NCI-H524 treated with DMSO at 0.1 percent for 48 hours (cell line): Measurements from ENCODE around the gene NTHL1.

Experiments
- DNase-seq: peaks from one replicate; lab custom pipeline; 2025; lab: John Stamatoyannopoulos, UW

The NTHL1 gene

DNA sequence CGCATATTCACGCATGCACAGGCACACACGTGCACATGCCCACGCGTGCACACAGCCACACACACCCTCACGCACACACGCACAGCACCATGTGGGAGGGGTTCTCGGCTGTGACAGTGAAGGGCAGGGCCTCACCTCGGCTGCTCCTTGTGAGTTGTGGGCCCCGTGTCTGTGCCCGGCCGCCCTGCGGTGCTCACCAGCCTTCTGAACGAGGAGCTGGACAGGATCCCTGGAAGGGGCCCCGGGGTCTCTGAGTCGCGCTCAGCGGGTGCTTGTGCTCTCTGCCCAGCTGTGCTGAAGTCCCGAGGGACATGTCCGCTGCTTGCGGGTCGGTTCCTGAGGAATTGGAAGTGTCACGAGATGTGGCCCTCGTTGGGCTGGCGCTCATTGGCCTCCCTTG, 16.2 kb upstream of the NTHL1 start:
- DNase-seq, result no peak

- DNase-seq, result no peak
Measured at GRCh38 chr16:2062801-2063200, 15.2 kb upstream of the NTHL1 start.

DNA sequence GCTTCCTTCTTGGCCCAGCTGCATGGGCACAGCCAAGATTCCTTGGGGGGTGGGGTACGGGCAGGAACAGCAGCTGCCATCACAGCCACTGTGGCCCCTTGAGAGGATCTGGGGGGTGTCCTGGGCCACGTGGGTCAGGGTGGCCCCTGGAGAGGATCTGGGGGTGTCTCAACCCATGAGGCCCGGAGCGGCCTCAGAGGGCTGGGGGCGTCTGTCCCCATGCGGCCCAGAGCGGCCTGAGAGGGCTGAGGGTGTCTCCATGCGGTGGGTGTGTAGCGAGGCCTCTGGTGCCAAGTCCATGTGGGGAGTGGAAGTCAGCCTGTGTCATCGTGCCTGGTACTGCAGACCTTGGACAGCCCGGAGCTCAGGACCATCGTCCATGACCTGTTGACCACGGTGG, 13.9 kb upstream of the NTHL1 start:
- no peak for DNase-seq

GRCh38 chr16:2061023-2061422, 13.4 kb upstream of the NTHL1 start:
- DNase-seq, result no peak

- no peak for DNase-seq
Measured at GRCh38 chr16:2060346-2060745, 12.7 kb upstream of the NTHL1 start.

GRCh38 chr16:2058872-2059271, 11.2 kb upstream of the NTHL1 start:
- no peak for DNase-seq

GRCh38 chr16:2058420-2058819, 10.8 kb upstream of the NTHL1 start:
- DNase-seq, result no peak

GRCh38 chr16:2057438-2057837, 9.8 kb upstream of the NTHL1 start:
- DNase-seq, result no peak

GRCh38 chr16:2056681-2057407, 9.2 kb upstream of the NTHL1 start:
- DNase-seq, result no peak

DNA sequence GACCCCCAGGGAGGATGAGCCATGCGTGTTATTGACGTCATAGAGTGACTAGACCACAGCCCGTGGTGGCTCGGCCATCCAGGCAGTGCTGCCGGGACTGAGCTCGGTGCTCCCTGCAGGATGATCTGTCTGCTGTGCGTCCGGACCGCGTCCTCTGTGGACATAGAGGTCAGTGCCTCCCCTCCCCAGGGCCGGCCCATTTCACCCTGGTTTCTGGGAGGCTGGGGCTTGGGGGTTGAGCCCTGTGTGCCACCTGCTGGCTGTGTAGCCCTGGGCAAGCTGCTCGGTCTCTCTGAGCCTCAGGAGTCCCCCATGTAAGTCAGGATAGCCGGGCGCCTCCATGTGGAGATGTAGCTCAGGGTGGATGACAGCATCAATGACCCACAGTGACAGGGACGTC, 8.4 kb upstream of the NTHL1 start:
- DNase-seq, result no peak

DNA sequence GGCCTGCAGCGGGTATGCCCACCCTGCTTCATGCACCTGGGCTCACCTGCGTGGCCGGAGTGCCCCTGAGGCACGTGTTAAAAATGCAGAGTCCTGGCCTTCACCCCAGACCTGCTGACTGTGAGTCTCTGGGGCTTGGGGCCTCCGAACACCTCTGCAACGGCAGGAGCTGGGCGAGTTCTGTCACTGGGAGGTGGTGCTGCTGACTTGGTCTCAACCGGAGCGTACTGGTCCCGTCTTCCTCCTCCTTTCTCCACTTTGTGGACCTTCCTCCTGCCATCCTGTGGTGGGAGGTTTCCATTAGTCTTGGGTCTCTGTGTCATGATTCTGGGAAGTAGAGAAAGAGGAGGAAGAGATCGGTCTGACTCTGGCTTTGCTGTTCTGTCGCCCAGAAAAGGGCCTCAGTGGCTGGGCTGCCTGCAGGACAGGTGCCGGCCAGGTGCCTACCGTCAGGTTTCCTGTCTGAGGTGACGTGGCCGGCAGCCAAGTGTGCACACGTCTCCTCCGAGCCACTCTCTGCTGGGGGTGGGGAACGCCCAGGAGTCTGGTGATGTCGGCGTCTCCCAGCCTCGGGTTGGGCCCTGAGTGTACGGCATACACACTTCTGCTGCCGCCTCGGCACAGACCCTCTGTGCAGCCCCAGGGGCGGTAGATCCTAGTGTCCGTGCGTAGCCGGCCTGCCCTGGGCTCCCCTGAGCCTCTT, 7.1 kb upstream of the NTHL1 start:
- no peak for DNase-seq

DNA sequence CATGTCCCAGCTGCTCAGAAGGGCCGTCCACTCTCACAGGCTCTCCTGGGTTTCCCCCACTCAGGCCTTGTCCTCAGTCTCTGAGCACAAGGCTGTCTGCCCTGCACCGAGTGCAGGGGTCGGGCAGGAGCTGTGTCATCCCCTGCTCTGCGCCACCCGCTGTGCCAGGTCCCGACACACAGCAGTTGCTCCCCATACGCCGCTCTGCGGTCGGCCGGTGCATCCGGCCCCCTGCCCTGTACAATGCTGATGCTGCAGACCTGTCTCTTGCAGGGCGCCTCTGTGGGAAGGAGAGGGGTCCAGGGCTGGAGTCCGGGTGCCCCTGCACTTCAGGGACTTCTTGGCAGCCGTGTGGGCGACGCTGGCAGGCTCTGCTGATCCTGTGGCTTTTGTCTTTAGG, 6.3 kb upstream of the NTHL1 start:
- no peak for DNase-seq

GRCh38 chr16:2053211-2053610, 5.6 kb upstream of the NTHL1 start:
- DNase-seq, result no peak

GRCh38 chr16:2048116-2048543, 496 bp upstream of the NTHL1 start:
- DNase-seq, result no peak

GRCh38 chr16:2046893-2047329, 723 bp downstream of the NTHL1 start:
- DNase-seq, result no peak

- no peak for DNase-seq
Measured at GRCh38 chr16:2045965-2046892, 1.4 kb downstream of the NTHL1 start.

- DNase-seq, result no peak
Measured at GRCh38 chr16:2044541-2044940, 3.1 kb downstream of the NTHL1 start.

DNA sequence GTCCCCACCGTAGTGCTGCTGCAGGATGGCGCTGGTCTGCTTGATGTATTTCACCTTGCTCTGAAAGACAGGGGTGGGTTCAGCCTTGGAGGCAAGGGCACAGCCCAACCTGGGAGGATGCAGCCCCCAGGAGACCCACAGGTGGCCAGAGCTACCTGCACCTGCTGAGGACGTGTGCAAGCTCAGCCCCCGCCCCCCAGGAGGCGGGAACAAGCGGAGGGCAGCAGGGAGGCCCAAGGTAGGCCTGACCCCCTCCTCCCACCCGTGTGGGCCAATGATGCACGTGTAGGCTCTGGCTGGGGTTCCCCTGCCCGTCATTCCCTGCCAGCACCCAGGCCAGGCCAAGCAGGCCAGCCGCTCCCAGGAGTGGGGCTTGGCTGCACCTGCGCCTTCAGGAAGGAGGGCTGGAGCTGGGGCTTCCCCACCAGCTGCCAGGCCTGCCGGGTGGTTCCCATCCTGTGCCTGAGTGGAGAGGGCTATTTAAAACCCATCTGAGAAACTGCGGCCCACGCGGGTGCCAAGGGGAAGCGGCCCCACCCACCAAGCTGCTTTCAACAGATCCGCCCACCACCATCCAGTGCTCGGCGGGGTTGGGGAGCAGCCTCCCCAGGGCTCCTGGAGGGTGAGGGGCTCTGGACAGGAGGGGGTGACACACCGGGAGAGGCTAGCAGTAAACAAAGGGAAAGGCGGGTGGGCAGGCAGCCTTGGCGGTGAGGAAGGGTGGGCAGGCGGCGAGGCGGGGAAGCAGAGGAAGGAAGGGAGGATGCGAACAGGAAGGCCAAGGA, 3.8 kb downstream of the NTHL1 start:
- DNase-seq, result no peak

DNA sequence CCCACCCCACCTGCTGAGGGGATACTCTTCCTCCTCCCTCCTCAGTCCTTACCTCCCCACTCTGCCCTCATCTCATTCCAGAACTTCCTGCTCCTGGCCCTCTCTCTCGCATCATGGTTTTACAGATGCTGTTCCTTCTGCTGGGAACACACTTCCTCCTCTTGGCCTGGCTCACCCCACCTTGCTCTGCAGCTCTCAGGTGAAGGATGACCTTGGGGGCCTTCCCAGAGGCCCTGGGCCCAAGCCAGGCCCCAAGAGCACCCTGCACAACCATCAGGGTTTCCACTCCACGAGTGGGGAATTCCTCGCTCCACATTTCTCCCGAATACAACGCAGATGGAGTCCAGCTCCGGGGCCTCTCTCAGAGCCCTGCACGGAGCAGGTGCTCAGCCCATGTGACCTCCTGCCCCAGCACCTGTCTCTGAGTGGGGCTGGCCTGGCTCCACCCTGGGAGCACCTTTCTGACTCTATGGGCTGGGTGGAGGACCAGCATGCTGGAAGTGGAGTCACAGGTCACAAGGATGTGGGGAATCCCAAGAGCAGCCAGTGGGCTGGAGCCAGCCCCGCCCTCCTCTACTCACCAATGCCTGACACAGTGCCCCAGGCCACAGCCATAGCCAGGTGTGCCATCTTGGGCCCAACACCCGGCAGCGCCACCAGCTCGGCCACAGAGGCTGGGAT, 4.5 kb downstream of the NTHL1 start:
- DNase-seq, result no peak

DNA sequence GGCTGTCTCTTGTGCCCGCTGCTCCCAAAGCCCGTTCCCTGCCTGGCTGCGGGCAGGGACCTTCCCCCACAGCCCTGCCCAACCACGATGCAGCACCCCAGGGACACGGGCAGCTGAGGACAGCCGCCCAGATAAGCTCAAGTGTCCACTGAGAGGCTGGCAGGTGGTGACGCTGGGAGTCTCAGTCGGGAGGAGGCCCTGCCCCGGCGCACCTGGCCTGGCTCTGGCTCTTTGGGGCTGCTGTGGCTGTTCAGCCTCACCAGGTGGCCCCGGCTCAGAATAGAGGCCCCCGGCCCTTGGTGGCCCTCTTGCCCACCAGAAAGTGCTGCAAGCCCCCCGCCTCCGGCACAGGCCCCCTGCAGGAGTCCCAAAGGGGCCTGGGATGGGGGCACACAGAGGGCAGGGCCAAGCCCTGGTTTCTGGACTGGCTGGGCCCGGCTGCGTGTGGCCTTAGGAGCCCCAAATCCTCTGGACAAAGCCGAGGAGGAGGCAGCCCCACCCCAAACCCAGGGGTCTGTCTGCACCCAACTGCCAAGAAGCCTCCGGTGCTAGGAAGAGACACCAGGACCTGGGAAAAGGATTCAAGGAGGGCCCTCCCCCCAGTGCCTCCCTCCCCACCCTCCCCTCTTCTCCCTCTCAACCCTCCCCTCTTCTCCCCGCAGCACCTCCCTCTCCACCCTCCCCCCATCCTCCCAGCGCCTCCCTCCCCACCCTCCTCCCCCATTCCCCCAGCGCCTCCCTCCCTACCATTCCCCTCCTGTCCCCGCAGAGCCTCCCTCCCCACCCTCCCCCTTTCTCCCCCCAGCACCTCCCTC, 5.3 kb downstream of the NTHL1 start:
- peak; percentile 33 for DNase-seq
